DMS79 (cell line): ENCODE measurements around the gene PVR.
"Not testable (repeated sequence)": the region's sequence is repeated elsewhere in the genome, so short reads cannot be mapped to it uniquely, and the experiment has no call there.

ENCODE experiments used
- DNase-seq: peaks from one replicate; lab custom pipeline; 2025; lab: John Stamatoyannopoulos, UW

The PVR gene

GRCh38 chr19:44673510-44673909 is 29.8 kb downstream of the PVR start:
- DNase-seq = no peak

- DNase-seq = no peak
These were observed 31.8 kb downstream of the PVR start for GRCh38 chr19:44675521-44675920.

- DNase-seq = no peak
These were observed 33.5 kb downstream of the PVR start for GRCh38 chr19:44677019-44677811.

- no peak for DNase-seq
These were observed 36.8 kb downstream of the PVR start for GRCh38 chr19:44680536-44680935.

GRCh38 chr19:44681992-44682790 is 38.5 kb downstream of the PVR start:
- DNase-seq = no peak

GRCh38 chr19:44682807-44683206 is 39.1 kb downstream of the PVR start:
- no peak for DNase-seq

GRCh38 chr19:44683434-44684210 is 39.9 kb downstream of the PVR start:
- no peak for DNase-seq

- DNase-seq = not testable (repeated sequence)
These were observed 40.7 kb downstream of the PVR start for GRCh38 chr19:44684396-44684795.

GRCh38 chr19:44684892-44685863 is 41.5 kb downstream of the PVR start:
- DNase-seq = no peak

- DNase-seq = no peak
These were observed 42.2 kb downstream of the PVR start for GRCh38 chr19:44685877-44686276.

GRCh38 chr19:44686896-44687295 is 43.2 kb downstream of the PVR start:
- no peak for DNase-seq

GRCh38 chr19:44687888-44688287 is 44.2 kb downstream of the PVR start:
- DNase-seq = no peak

- DNase-seq = no peak
These were observed 45.8 kb downstream of the PVR start for GRCh38 chr19:44689290-44690130.

GRCh38 chr19:44690131-44690440 is 46.4 kb downstream of the PVR start:
- DNase-seq = no peak

- no peak for DNase-seq
These were observed 48.6 kb downstream of the PVR start for GRCh38 chr19:44692379-44692721.

- DNase-seq = no peak
These were observed 50.5 kb downstream of the PVR start for GRCh38 chr19:44694184-44694579.

GRCh38 chr19:44696939-44697669 is 53.4 kb downstream of the PVR start:
- peak; percentile 5 for DNase-seq

GRCh38 chr19:44697670-44698034 is 53.9 kb downstream of the PVR start:
- DNase-seq = no peak

- DNase-seq = no peak
These were observed 54.9 kb downstream of the PVR start, which contains the start of gene CEACAM16 for GRCh38 chr19:44698492-44699201. Gene CEACAM16 (plus strand): TSS chr19:44699151. CDS start chr19:44701457, 2,306 bp downstream.
